ENCODE measurements around the gene DCDC2.

DNA sequence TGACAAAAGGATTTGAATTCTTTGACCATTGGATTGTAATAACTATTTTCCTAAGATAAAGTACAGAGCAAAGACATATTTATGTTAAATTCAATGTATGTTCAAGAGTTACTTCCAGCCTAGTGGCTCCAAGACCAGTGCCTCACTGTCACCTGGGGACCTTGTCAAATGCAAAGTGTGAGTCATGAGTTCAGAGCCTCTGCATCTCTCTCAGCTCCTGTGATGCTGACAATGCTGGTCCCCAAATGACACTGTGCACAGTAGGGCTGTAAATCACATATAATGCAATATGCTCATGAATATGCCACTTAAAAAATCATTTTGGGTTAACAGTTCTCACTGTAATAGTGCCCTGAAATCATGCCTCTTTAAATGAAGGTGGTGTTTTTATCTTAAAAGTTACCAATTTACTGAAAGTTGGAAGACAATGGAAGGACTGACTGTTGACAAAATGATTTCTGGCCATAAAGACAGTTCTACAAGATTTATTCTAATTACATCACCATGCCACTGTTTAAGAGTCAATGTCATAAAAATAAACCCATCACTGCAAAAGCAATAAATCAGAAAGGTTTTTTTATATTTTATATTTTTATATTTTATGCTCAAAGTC lies 169.8 kb downstream of the DCDC2 start:
- TF ChIP-seq CTCF (IDR thresholded peaks at IDR 0.05; ENCODE audit: extremely low read depth in 1 of 2, insufficient read depth in 1 of 2, low read depth in 1 of 2, low read length in 2 of 2) (no peak), FOS (IDR thresholded peaks at IDR 0.05; ENCODE audit: borderline replicate concordance, insufficient read depth, low read length) (no peak), POLR2A (IDR thresholded peaks at IDR 0.05; ENCODE audit: low read depth, low read length) (no peak), EZH2 (IDR thresholded peaks at IDR 0.05; ENCODE audit: borderline replicate concordance, low read depth, low read length, severe bottlenecking) (no peak)
